HUDEP-2 (cell line): ENCODE data around the gene CPT1C.

Experiments used
- DNase-seq, 76 experiments: peaks; one replicate each; lab custom pipeline; 2025; ENCODE audit not compliant: unreplicated experiment in 76 of 76; lab: John Stamatoyannopoulos, UW

Gene CPT1C

DNA sequence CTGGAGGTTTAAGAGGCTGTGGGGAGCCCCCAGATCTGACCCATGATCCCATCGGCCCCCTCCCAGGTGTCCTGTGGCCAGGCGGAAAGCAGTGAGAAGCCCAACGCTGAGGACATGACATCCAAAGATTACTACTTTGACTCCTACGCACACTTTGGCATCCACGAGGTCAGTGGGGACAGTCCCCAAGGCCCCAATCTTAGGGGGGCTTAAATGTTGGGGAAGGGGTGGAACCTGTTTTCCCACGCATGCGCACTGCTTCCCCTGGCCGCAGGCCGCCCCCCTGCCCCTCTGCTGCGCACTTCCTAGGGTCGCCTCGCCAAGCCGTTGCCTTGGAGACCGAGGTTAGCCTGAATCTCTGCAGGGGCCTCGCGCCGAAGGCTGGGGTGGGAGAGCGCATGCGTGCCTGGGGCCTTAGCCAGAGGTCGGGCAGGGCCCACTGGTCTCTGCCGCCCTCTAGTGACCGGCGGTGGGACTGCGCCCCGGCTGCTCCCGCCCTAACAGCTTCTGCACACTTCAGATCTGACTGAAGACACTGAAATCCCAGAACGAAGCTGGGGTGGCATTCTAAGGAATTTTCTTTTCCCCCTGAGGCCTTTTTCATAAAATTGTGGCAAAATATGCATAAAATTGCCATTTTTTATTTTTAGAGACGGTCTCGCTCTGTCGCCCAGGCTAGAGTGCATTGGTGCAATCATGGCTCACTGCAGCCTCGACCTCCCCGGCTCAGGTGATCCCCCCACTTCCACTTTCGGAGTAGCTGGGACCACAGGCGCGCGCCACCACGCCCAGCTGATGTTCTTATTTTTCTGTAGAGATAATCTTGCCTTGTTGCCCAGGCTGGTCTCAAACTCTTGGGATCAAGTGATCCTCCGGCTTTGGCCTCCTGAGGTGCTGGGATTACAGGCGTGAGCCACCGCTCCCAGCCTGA, 10.2 kb upstream of the CPT1C start:
- DNase-seq: peak in 72 of 76 experiments; percentile 57 to 97 (median 88)

DNA sequence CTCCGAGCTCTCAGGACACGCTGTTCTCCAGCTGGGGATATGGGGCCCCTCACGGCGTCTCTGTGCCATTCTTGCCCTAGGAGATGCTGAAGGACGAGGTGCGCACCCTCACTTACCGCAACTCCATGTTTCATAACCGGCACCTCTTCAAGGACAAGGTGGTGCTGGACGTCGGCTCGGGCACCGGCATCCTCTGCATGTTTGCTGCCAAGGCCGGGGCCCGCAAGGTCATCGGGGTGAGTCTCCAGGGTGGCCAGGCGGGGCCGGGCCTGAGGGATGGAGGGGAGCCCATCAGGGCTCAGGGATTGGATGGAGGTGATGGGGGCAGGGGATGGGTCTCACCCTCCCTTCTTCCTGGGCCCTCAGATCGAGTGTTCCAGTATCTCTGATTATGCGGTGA, 9.1 kb upstream of the CPT1C start:
- no peak for DNase-seq

DNA sequence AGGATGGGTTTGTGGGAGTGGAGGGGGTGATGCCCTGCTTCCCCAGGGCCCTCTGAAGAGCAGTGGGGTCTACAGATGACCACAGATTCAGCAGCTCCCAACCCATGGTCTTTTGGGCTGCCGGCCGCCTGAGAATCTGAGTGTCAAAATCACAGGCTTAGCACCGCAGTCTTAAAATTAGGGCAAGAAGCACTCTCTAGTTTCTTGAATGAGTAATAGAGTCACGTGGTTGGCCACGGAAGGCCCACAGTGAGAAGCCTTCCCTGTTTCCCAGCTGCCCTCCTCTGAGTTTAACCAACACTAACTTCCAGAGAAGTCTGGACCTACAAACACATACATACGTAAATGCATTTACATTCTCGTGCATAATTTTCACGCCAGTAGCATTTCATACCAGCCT, 8.6 kb upstream of the CPT1C start:
- DNase-seq: no peak

DNA sequence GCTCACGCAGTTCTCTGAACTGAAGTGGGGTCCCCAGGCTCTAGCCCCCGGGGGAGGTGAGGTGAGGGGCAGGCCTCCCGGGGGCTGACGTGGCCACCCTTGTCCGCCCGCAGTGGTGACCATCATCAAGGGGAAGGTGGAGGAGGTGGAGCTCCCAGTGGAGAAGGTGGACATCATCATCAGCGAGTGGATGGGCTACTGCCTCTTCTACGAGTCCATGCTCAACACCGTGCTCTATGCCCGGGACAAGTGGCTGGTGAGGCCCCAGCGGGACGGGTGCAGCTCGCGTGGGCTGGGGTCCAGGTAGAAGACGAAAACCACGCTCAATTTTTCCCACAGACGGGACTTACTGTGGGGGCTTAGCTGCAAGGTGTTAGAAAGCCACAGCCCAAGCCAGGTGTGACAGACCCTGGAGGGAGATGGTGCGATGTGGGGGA, 7.1 kb upstream of the CPT1C start:
- DNase-seq: no peak

DNA sequence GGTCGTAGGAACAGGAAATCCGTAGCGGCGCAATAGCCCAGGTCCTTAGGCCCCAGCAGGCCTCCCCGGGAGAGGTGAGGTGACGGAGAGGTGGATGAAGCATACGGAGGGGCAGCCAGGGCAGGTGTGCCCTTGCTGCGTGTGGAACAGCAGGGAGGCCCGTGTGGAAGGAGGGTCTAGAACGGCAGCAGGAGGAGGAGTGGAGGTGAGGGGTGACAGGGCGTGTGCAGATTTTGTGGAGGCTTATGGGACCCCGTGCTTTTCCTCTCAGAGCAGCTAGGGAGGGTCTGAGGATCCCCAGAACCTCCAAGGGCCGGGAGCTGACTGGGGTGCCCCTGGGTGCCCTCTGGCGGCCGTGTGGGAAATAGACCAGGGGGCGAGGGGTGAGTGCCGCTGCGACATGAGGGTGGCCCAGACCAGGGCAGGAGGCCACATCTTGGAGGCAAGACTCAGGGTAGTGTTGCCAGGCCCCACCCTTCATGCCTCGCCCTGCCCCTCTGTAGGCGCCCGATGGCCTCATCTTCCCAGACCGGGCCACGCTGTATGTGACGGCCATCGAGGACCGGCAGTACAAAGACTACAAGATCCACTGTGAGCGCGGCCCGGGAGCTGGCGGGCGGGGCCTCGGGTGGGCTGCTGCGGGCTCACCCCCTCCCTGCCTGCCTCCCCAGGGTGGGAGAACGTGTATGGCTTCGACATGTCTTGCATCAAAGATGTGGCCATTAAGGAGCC, 6.5 kb upstream of the CPT1C start:
- peak in 24 of 76 experiments; percentile 15 to 44 (median 28) for DNase-seq

- no peak for DNase-seq
Observed at GRCh38 chr19:49684983-49685553, 5.8 kb upstream of the CPT1C start.

DNA sequence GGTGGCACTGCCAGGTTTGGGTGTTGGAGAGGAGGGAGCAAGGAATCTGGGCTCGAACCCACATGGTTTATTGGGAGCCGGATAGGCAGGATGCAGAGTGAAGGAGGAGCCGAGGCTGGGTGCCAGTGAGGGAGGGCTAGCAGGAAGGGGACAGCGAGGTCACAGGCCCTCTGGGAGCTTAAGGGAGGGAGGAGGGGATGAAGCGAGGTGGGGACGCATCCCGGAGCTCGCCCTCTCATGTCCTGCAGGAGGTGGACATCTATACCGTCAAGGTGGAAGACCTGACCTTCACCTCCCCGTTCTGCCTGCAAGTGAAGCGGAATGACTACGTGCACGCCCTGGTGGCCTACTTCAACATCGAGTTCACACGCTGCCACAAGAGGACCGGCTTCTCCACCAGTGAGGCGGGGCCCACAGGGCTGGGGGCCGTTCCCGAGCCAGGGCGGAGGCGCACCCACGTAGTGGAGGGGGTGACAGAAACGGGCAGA, 5.0 kb upstream of the CPT1C start:
- no peak for DNase-seq

- no peak for DNase-seq
Observed at GRCh38 chr19:49686503-49687088, 4.3 kb upstream of the CPT1C start.

DNA sequence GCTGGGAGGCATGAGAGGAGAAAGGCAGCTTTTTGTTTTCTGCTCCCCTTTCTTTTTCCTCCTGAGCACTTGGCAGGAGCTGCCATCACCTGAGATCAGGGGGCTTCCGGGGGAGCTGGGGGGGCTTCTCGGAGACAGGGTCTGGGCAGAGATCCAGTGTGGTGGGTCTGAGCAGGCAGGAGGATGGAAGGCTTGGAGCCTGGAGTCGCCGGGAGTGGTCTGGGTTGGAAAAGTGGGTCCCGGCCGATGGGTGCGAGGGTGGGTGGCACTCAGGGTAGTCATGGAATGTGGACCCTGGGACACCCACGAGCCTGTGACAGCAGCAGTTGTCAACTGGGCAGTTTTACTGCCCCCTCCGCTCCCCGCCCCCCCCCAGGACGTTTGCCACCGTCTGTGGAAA, 3.8 kb upstream of the CPT1C start:
- no peak for DNase-seq

- DNase-seq: no peak
Observed at GRCh38 chr19:49687566-49688316, 3.2 kb upstream of the CPT1C start.

GRCh38 chr19:49688531-49689132, 2.3 kb upstream of the CPT1C start:
- no peak for DNase-seq

DNA sequence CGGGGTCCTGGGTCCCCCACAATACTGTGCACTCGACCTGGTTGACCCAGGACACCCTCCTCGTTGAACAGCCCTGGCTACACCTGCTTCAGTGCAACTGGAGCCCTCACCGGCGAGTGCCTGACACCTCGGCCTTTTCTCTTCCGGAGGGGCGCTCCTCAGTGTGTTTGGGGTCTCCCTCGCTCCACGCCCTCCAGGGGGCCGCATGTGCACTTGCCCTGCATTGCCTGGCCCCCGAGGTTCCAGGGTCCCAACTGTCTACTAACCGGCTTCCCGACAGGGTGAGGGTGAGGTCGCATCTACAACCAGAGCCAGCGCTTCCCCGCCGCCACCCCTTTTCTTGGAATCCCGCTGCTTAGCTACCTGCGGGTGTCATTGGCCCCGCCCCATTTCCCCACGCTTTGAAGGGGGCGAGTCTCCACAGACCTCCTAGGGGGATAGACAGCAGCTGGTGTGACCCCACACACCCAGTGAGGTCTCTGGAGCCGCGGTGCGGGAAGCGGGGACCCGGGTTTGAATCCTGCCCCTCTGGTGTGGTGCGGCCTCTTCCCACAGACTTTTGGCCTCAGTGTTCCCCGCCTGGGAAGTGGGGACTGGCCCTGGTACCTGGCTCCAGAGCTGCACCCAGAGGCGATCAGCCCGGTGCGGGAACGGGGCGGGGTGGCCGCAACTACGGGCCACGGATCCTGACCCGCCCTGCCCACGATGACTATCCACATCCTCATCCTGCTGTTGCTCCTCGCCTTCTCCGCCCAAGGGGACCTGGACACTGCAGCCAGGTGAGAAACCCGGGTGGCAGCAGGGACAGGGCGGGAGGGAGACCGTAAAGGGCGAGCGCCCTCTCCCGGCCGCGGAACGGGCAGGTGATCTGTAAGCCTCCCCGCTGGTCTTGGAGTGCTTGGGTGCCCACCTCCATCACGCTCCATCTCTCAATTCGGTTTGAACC, 1.5 kb upstream of the CPT1C start, which contains the start of gene ADM5:
Gene ADM5 (plus strand): TSS at position 462 of the 946 bp plus-strand sequence. CDS start 244 bp downstream, at position 706.
- no peak for DNase-seq

- no peak for DNase-seq
Observed at GRCh38 chr19:49690079-49690655, 749 bp upstream of the CPT1C start.

GRCh38 chr19:49691243-49692146, 579 bp downstream of the CPT1C start:
- DNase-seq: no peak

DNA sequence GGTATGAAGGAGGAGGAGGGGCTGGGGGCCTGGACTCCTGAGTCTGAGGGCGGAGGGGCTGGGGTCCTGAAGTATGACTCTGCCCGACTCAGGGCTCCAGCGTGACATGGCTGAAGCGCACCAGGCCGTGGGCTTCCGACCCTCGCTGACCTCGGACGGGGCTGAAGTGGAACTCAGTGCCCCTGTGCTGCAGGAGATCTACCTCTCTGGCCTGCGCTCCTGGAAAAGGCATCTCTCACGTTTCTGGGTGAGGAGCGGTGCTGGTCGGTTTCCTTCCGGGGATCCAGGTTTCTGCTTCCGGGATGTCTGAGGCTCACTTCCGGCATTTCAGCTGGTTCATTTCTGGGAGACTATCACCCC, 1.2 kb downstream of the CPT1C start:
- no peak for DNase-seq

- DNase-seq: no peak
Observed at GRCh38 chr19:49696115-49696514, 5.2 kb downstream of the CPT1C start.

- DNase-seq: no peak
Observed at GRCh38 chr19:49696865-49697264, 5.9 kb downstream of the CPT1C start.
